Neural progenitor cell (in vitro differentiated cells): ENCODE measurements around the gene GABRA5. TPM values are rescaled to one million over a fixed set of nuclear protein-coding genes. Genes with fewer than 3 reads are reported as not detected.

Experiments used
- DNase-seq: peaks from one replicate; pipeline ENCODE4 v3.0.0-alpha.2; 2016; ENCODE audit warnings: low spot score
- H2AFZ ChIP-seq: fragments of 200-600 bp; sonication (generic); replicated peaks from 2 replicates; pipeline ENCODE4 v1.6.1; 2016; ENCODE audit warnings: antibody characterized with exemption
- H3F3A ChIP-seq: fragments of 200-600 bp; sonication (generic); 2 replicates; pipeline ENCODE4 v1.6.1; 2016; ENCODE audit warnings: antibody characterized with exemption, low read depth
- H3K27ac ChIP-seq: fragments of 200-600 bp; sonication (generic); 2 replicates; pipeline ENCODE4 v1.5.1; 2016; ENCODE audit warnings: mild to moderate bottlenecking
- H3K27me3 ChIP-seq: fragments of 200-600 bp; sonication (generic); 2 replicates; pipeline ENCODE4 v1.6.1; 2016; ENCODE audit warnings: mild to moderate bottlenecking, moderate library complexity
- H3K36me3 ChIP-seq: fragments of 200-600 bp; sonication (generic); 2 replicates; pipeline ENCODE4 v1.5.1; 2016
- H3K4me1 ChIP-seq: fragments of 200-600 bp; sonication (generic); 2 replicates; pipeline ENCODE4 v1.6.1; 2016; ENCODE audit warnings: mixed run types
- H3K4me2 ChIP-seq: fragments of 200-600 bp; sonication (generic); 2 replicates; pipeline ENCODE4 v1.6.1; 2016
- H3K4me3 ChIP-seq: fragments of 200-600 bp; sonication (generic); 2 replicates; pipeline ENCODE4 v1.5.1; 2016
- H3K79me2 ChIP-seq: fragments of 200-600 bp; sonication (generic); 2 replicates; pipeline ENCODE4 v1.6.1; 2016; ENCODE audit warnings: low read depth
- H3K9ac ChIP-seq: fragments of 200-600 bp; sonication (generic); 2 replicates; pipeline ENCODE4 v1.6.1; 2016
- H3K9me3 ChIP-seq: fragments of 200-600 bp; sonication (generic); 2 replicates; pipeline ENCODE4 v1.5.1; 2016; ENCODE audit warnings: low read depth
- H4K20me1 ChIP-seq: fragments of 200-600 bp; sonication (generic); 2 replicates; pipeline ENCODE4 v1.6.1; 2016; ENCODE audit warnings: low read depth
- H3K27ac Mint-ChIP-seq: 3 replicates; pipeline ENCODE4 v1.8.0; 2021; ENCODE audit warnings: mixed read lengths
- H3K27me3 Mint-ChIP-seq: 2 replicates; pipeline ENCODE4 v1.8.0; 2022; ENCODE audit warnings: low read depth, mild to moderate bottlenecking, inconsistent platforms, moderate library complexity, mixed read lengths; ENCODE audit not compliant: insufficient read depth
- H3K36me3 Mint-ChIP-seq: 3 replicates; pipeline ENCODE4 v1.8.0; 2021; ENCODE audit warnings: mixed read lengths
- H3K4me1 Mint-ChIP-seq: 3 replicates; pipeline ENCODE4 v1.8.0; 2021; ENCODE audit warnings: mixed read lengths
- H3K4me3 Mint-ChIP-seq: 3 replicates; pipeline ENCODE4 v1.8.0; 2021; ENCODE audit warnings: mild to moderate bottlenecking, moderate library complexity, mixed read lengths
- H3K9me3 Mint-ChIP-seq: 3 replicates; pipeline ENCODE4 v1.8.0; 2020; ENCODE audit warnings: mixed read lengths
- CTCF ChIP-seq: fragments of 200-600 bp; sonication (generic); IDR thresholded peaks from 2 replicates; pipeline ENCODE4 v1.5.1; 2017; ENCODE audit warnings: antibody characterized with exemption, mild to moderate bottlenecking
- EZH2 ChIP-seq: fragments of 200-600 bp; sonication (generic); IDR thresholded peaks from 2 replicates; pipeline ENCODE4 v1.6.1; 2017; ENCODE audit warnings: antibody characterized with exemption, mild to moderate bottlenecking, moderate library complexity
- EZH2phosphoT487 ChIP-seq: fragments of 200-600 bp; sonication (generic); IDR thresholded peaks from 2 replicates; pipeline ENCODE4 v1.6.1; 2017; ENCODE audit warnings: antibody characterized with exemption
- total RNA-seq: library from RNA; depleted of rRNA; stranded (reverse); fragments of >200 nt; gene quantifications from 2 replicates; pipeline ENCODE4 v1.2.3, GENCODE V29; 2015; ENCODE audit warnings: low replicate concordance

The GABRA5 gene
- total RNA-seq, 1 donor from 2014 or later, result 3.0 TPM

- Histone ChIP-seq H3K36me3 (peaks cover 2% of the 10 kb centered on the region), H4K20me1 (no peaks in the 10 kb centered on the region), H2AFZ (no peak overlapping the region), H3K27ac (no peak overlapping the region), H3K4me3 (no peak overlapping the region), H3K4me2 (no peak overlapping the region), H3K9me3 (peaks cover 7% of the 10 kb centered on the region), H3K4me1 (no peaks in the 10 kb centered on the region), H3K9ac (no peak overlapping the region), H3F3A (no peaks in the 10 kb centered on the region), H3K79me2 (no peaks in the 10 kb centered on the region), H3K27me3 (no peaks in the 10 kb centered on the region)
- no peak for TF ChIP-seq EZH2
- TF ChIP-seq CTCF, result no peak
- no peak for TF ChIP-seq EZH2phosphoT487
- Mint-ChIP-seq H3K4me1 (no peaks in the 10 kb centered on the region), H3K27me3 (no peaks in the 10 kb centered on the region), H3K36me3 (peaks cover 1% of the 10 kb centered on the region), H3K4me3 (no peak overlapping the region), H3K27ac (no peak overlapping the region), H3K9me3 (peaks cover 19% of the 10 kb centered on the region)
- DNase-seq, result no peak
These were observed 129.4 kb downstream of the GABRA5 start for GRCh38 chr15:26996250-26996649.

Other genes with a start within 250 kb of the GABRA5 start
- gene GABRB3, start 94.0 kb upstream of the GABRA5 start, total RNA-seq, result 8.8 and 11.1 TPM in 2 replicates
- 1.7 and 3.4 TPM in 2 replicates for gene GABRG3, start 104.1 kb downstream of the GABRA5 start, total RNA-seq